HepG2 (cell line): ENCODE measurements around the gene FAM234B. TPM values are rescaled to one million over a fixed set of nuclear protein-coding genes. Genes with fewer than 3 reads are reported as not detected.

ENCODE experiments used
- ARHGAP35 ChIP-seq: sonication (generic); formaldehyde crosslinking; IDR thresholded peaks from 2 replicates; pipeline ENCODE4 v1.9.0; 2022; ENCODE audit warnings: mild to moderate bottlenecking, inconsistent platforms, moderate library complexity, missing genetic modification reagents, borderline replicate concordance
- FOXA1 ChIP-seq, 2 experiments: fragments of 450-650 bp in 1 of 2; sonication (generic) in 1 of 2; formaldehyde crosslinking in 1 of 2; IDR thresholded peaks; 2 replicates each; pipeline versions ENCODE4 v1.4.0 to v1.6.1; 2016 to 2020; ENCODE audit warnings: missing genetic modification reagents in 1 of 2
- GATAD1 ChIP-seq: IDR thresholded peaks from 2 replicates; pipeline ENCODE4 v1.6.1; 2016; ENCODE audit warnings: missing genetic modification reagents, missing compliant biosample characterization
- GATAD2A ChIP-seq: IDR thresholded peaks from 2 replicates; pipeline ENCODE4 v1.6.1; 2016
- HBP1 ChIP-seq: IDR thresholded peaks from 2 replicates; pipeline ENCODE4 v1.6.1; 2016; ENCODE audit warnings: low read depth, control low read depth
- HDAC2 ChIP-seq: sonication (generic); formaldehyde crosslinking; IDR thresholded peaks from 2 replicates; pipeline ENCODE4 v1.4.0; 2020; ENCODE audit warnings: missing genetic modification reagents
- IKZF5 ChIP-seq: IDR thresholded peaks from 2 replicates; pipeline ENCODE4 v1.6.1; 2018; ENCODE audit warnings: missing genetic modification reagents, mild to moderate bottlenecking, missing compliant biosample characterization
- MTF2 ChIP-seq: sonication (generic); formaldehyde crosslinking; IDR thresholded peaks from 2 replicates; pipeline ENCODE4 v1.5.0; 2020; ENCODE audit warnings: missing genetic modification reagents, borderline replicate concordance
- NR1H2 ChIP-seq: sonication (generic); formaldehyde crosslinking; IDR thresholded peaks from 2 replicates; pipeline ENCODE4 v1.8.1; 2022; ENCODE audit warnings: low read depth, missing genetic modification reagents, borderline replicate concordance
- NRL ChIP-seq: sonication (generic); formaldehyde crosslinking; IDR thresholded peaks from 2 replicates; pipeline ENCODE4 v1.5.0; 2020; ENCODE audit warnings: missing genetic modification reagents, mild to moderate bottlenecking, moderate library complexity, borderline replicate concordance
- PHF21A ChIP-seq: sonication (generic); formaldehyde crosslinking; IDR thresholded peaks from 2 replicates; pipeline ENCODE4 v1.5.0; 2020; ENCODE audit warnings: mild to moderate bottlenecking, missing genetic modification reagents
- SMC3 ChIP-seq: IDR thresholded peaks from 2 replicates; pipeline ENCODE4 v1.6.1; 2011; ENCODE audit warnings: low read length, improper control_type of control experiment
- THAP7 ChIP-seq: sonication (generic); formaldehyde crosslinking; IDR thresholded peaks from 2 replicates; pipeline ENCODE4 v1.8.1; 2023; ENCODE audit warnings: mild to moderate bottlenecking, missing genetic modification reagents
- YY1 ChIP-seq: IDR thresholded peaks from 2 replicates; pipeline ENCODE4 v1.6.1; 2011; ENCODE audit warnings: low read length, low read depth, moderate library complexity, mild to moderate bottlenecking; ENCODE audit not compliant: insufficient read depth, insufficient replicate concordance
- ZBTB39 ChIP-seq: sonication (generic); formaldehyde crosslinking; IDR thresholded peaks from 2 replicates; pipeline ENCODE4 v1.5.0; 2020; ENCODE audit warnings: missing genetic modification reagents
- ZFP36L2 ChIP-seq: sonication (generic); formaldehyde crosslinking; IDR thresholded peaks from 2 replicates; pipeline ENCODE4 v1.4.0; 2020; ENCODE audit warnings: missing genetic modification reagents
- ZNF414 ChIP-seq: sonication (generic); formaldehyde crosslinking; IDR thresholded peaks from 2 replicates; pipeline ENCODE4 v1.5.0; 2020; ENCODE audit warnings: missing genetic modification reagents
- ZNF644 ChIP-seq: IDR thresholded peaks from 2 replicates; pipeline ENCODE4 v1.6.1; 2016; ENCODE audit warnings: low read depth
- polyA plus RNA-seq, 8 experiments: library from polyadenylated mRNA; depleted of rRNA in 3 of 8; stranded (reverse) in 7 of 8; unstranded in 1 of 8; fragments of >200 nt; fragmentation: Illumina TruSeq in 4 of 8; extraction: Trizol in 4 of 8; gene quantifications; 2 replicates each; pipeline versions ENCODE4 v1.2.1 to v1.2.3, GENCODE V29; 2011 to 2016; ENCODE audit warnings: low read depth in 4 of 8, missing spikeins in 1 of 8, mixed read lengths in 1 of 8; ENCODE audit not compliant: insufficient read depth in 1 of 8
- total RNA-seq, 5 experiments: library from RNA; depleted of rRNA; stranded (reverse); fragments of >200 nt; fragmentation: Illumina TruSeq; extraction: Trizol; gene quantifications; 2 replicates each; pipeline ENCODE4 v1.2.3, GENCODE V29; 2016; ENCODE audit warnings: low read depth in 1 of 5

The FAM234B gene
- total and polyA plus RNA-seq, 2 of the 13 experiments (the other 11 are each of a cell fraction or from before 2014, with no cell fraction given), result 7.8 to 13.8 TPM

GRCh38 chr12:12999271-12999958 lies 44.8 kb upstream of the FAM234B start (continued):
- TF ChIP-seq THAP7 (CRISPR knock-in tag), result 0 out of 2 replicates have a peak, but pooled peaks have one; percentile 50
- TF ChIP-seq HBP1 (CRISPR knock-in tag), result 0 out of 2 replicates have a peak, but pooled peaks have one; percentile 25
- peak; percentile 21; the same call in 1 of the 2 replicates for TF ChIP-seq PHF21A (CRISPR knock-in tag)
- TF ChIP-seq NR1H2, result 0 out of 2 replicates have a peak, but pooled peaks have one; percentile 62
- TF ChIP-seq GATAD1 (CRISPR knock-in tag), result 0 out of 2 replicates have a peak, but pooled peaks have one; percentile 6
- TF ChIP-seq GATAD2A (CRISPR knock-in tag), result peak; percentile 36; the same call in 1 of the 2 replicates
- 0 out of 2 replicates have a peak, but pooled peaks have one; percentile 25 for TF ChIP-seq NRL
- TF ChIP-seq YY1, result no peak
- no peak for TF ChIP-seq ZFP36L2 (CRISPR knock-in tag)
- 0 out of 2 replicates have a peak, but pooled peaks have one; percentile 49 for TF ChIP-seq ARHGAP35 (CRISPR knock-in tag)
- TF ChIP-seq IKZF5, result 0 out of 2 replicates have a peak, but pooled peaks have one; percentile 8
- TF ChIP-seq ZBTB39 (CRISPR knock-in tag), result peak; percentile 51; the same call in 1 of the 2 replicates
- no peak for TF ChIP-seq FOXA1 (IDR thresholded peaks at IDR 0.05)
- TF ChIP-seq FOXA1 (CRISPR knock-in tag; IDR thresholded peaks at IDR 0.05), result no peak
- TF ChIP-seq MTF2, result 0 out of 2 replicates have a peak, but pooled peaks have one; percentile 35
- 0 out of 2 replicates have a peak, but pooled peaks have one; percentile 3 for TF ChIP-seq HDAC2
- no peak for TF ChIP-seq SMC3
- TF ChIP-seq ZNF414 (CRISPR knock-in tag), result no peak
- TF ChIP-seq ZNF644 (CRISPR knock-in tag), result no peak
